Gastroesophageal sphincter (tissue), 3 donors: ENCODE measurements around the gene DES.

Experiments
- POLR2A ChIP-seq, 2 donors: fragments of 450-650 bp; IDR thresholded peaks; one replicate each; pipeline ENCODE4 v1.6.1; 2017; ENCODE audit warnings: antibody characterized with exemption in 2 of 2, mild to moderate bottlenecking in 2 of 2, moderate library complexity in 1 of 2
- POLR2AphosphoS5 ChIP-seq: sonication (generic); formaldehyde crosslinking; IDR thresholded peaks from one replicate; pipeline ENCODE4 v1.6.1; 2017; ENCODE audit warnings: antibody characterized with exemption
- TF ChIP-seq, protein P1 (sequence below), 4 experiments: fragments of 200-600 bp in 2 of 4; fragments of 450-650 bp in 2 of 4; sonication (generic) in 1 of 4; IDR thresholded peaks; one replicate each; pipeline ENCODE4 v1.5.1; 2017 to 2019; ENCODE audit warnings: antibody characterized with exemption in 4 of 4, mild to moderate bottlenecking in 2 of 4, moderate library complexity in 2 of 4

GRCh38 chr2:219392754-219393153 lies 25.4 kb upstream of the DES start:
- TF ChIP-seq POLR2AphosphoS5, result no peak
- TF ChIP-seq, protein P1, sequence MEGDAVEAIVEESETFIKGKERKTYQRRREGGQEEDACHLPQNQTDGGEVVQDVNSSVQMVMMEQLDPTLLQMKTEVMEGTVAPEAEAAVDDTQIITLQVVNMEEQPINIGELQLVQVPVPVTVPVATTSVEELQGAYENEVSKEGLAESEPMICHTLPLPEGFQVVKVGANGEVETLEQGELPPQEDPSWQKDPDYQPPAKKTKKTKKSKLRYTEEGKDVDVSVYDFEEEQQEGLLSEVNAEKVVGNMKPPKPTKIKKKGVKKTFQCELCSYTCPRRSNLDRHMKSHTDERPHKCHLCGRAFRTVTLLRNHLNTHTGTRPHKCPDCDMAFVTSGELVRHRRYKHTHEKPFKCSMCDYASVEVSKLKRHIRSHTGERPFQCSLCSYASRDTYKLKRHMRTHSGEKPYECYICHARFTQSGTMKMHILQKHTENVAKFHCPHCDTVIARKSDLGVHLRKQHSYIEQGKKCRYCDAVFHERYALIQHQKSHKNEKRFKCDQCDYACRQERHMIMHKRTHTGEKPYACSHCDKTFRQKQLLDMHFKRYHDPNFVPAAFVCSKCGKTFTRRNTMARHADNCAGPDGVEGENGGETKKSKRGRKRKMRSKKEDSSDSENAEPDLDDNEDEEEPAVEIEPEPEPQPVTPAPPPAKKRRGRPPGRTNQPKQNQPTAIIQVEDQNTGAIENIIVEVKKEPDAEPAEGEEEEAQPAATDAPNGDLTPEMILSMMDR (IDR thresholded peaks at IDR 0.05), result no peak
- no peak for TF ChIP-seq POLR2A (IDR thresholded peaks at IDR 0.05)
